ENCODE data around the gene NTNG1. TPM values are rescaled to one million over a fixed set of nuclear protein-coding genes. Genes with fewer than 3 reads are reported as not detected.

Gene NTNG1
- total RNA-seq, 4 donors from 2014 or later: 4.2 to 11.1 (median 5.6) TPM

- H3K9me3 ChIP-seq: no peaks in the 10 kb centered on the region
- no peak overlapping the region for H3K27ac ChIP-seq
- no peak overlapping the region for H3K4me3 ChIP-seq
- no peaks in the 10 kb centered on the region for H3K4me1 ChIP-seq
- TF ChIP-seq EP300 (IDR thresholded peaks at IDR 0.05) (no peak), CTCF (IDR thresholded peaks at IDR 0.05) (no peak), POLR2AphosphoS5 (IDR thresholded peaks at IDR 0.05) (no peak), POLR2A (IDR thresholded peaks at IDR 0.05) (no peak)
- 79% methylated on average over 5 of the region's 5 CpGs for WGBS
- no peaks in the 10 kb centered on the region for H3K36me3 ChIP-seq
- no peaks in the 10 kb centered on the region for H3K27me3 ChIP-seq
- no peak for DNase-seq (ENCODE audit: low spot score in 2 of 2)
Measured at GRCh38 chr1:107443027-107443426, 302.2 kb downstream of the NTNG1 start.

GRCh38 chr1:107443860-107444259 is 303.0 kb downstream of the NTNG1 start:
- WGBS: 64% methylated on average over 2 of the region's 2 CpGs

GRCh38 chr1:107444302-107444701 is 303.5 kb downstream of the NTNG1 start:
- TF ChIP-seq POLR2AphosphoS5 (IDR thresholded peaks at IDR 0.05) (no peak), EP300 (IDR thresholded peaks at IDR 0.05) (no peak), CTCF (IDR thresholded peaks at IDR 0.05) (no peak), POLR2A (IDR thresholded peaks at IDR 0.05) (no peak)
- DNase-seq (ENCODE audit: low spot score in 2 of 2): no peak
- Histone ChIP-seq H3K27me3 (no peaks in the 10 kb centered on the region), H3K4me1 (no peaks in the 10 kb centered on the region), H3K9me3 (no peaks in the 10 kb centered on the region), H3K4me3 (no peak overlapping the region), H3K36me3 (no peaks in the 10 kb centered on the region), H3K27ac (no peak overlapping the region)
- WGBS: 82% methylated on average over 1 of the region's 1 CpG

More at GRCh38 chr1:107443860-107444259, 303.0 kb downstream of the NTNG1 start:
- Histone ChIP-seq H3K9me3 (no peaks in the 10 kb centered on the region), H3K27me3 (no peaks in the 10 kb centered on the region), H3K4me3 (no peak overlapping the region), H3K36me3 (no peaks in the 10 kb centered on the region), H3K27ac (no peak overlapping the region), H3K4me1 (no peaks in the 10 kb centered on the region)
- TF ChIP-seq POLR2A (IDR thresholded peaks at IDR 0.05): no peak
- no peak for TF ChIP-seq EP300 (IDR thresholded peaks at IDR 0.05)
- TF ChIP-seq POLR2AphosphoS5 (IDR thresholded peaks at IDR 0.05): no peak
- TF ChIP-seq CTCF (IDR thresholded peaks at IDR 0.05): no peak
- DNase-seq (ENCODE audit: low spot score in 2 of 2): no peak

- WGBS: 90% methylated on average over 3 of the region's 3 CpGs
- Histone ChIP-seq H3K4me1 (no peaks in the 10 kb centered on the region), H3K9me3 (no peaks in the 10 kb centered on the region), H3K27me3 (no peaks in the 10 kb centered on the region), H3K4me3 (no peak overlapping the region), H3K27ac (no peak overlapping the region), H3K36me3 (no peaks in the 10 kb centered on the region)
- DNase-seq (ENCODE audit: low spot score in 2 of 2): no peak
- TF ChIP-seq CTCF (IDR thresholded peaks at IDR 0.05): no peak
- no peak for TF ChIP-seq POLR2AphosphoS5 (IDR thresholded peaks at IDR 0.05)
Measured at GRCh38 chr1:107449326-107449725, 308.5 kb downstream of the NTNG1 start.

GRCh38 chr1:107450899-107451664 is 310.2 kb downstream of the NTNG1 start:
- Histone ChIP-seq H3K27ac (no peak overlapping the region), H3K9me3 (no peaks in the 10 kb centered on the region), H3K27me3 (no peaks in the 10 kb centered on the region), H3K36me3 (no peaks in the 10 kb centered on the region), H3K4me1 (no peaks in the 10 kb centered on the region), H3K4me3 (no peak overlapping the region)
- no peak for DNase-seq (ENCODE audit: low spot score in 2 of 2)
- no peak for TF ChIP-seq POLR2AphosphoS5 (IDR thresholded peaks at IDR 0.05)
- TF ChIP-seq POLR2A (IDR thresholded peaks at IDR 0.05): no peak
- TF ChIP-seq EP300 (IDR thresholded peaks at IDR 0.05): no peak
- TF ChIP-seq CTCF (IDR thresholded peaks at IDR 0.05): no peak
- WGBS: 67% methylated on average over 5 of the region's 5 CpGs

Measured in suprapubic skin (tissue), 4 donors.